ENCODE measurements around the gene CHMP4A.

DNA sequence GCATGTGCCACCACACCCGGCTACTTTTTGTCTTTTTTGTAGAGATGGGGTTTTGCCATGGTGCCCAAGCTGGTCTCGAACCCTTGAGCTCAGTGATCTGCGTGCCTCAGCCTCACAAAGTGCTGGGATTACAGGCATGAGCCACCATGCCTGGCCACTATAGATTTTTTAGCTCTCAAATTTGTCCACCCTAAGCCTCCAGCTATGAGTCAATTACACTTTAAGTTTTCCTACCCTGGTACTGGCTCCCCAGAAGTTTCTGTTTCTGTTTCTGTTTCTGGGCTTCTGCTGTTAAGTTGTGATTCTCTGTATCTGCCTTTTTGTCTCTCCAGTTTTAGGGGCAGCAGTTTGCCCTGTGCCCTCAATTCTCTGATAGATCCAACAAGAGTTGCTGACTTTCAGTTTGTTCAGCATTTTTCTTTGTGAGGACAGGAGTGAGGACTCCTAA is 33.5 kb upstream of the CHMP4A start:
- TF ChIP-seq, protein P1, sequence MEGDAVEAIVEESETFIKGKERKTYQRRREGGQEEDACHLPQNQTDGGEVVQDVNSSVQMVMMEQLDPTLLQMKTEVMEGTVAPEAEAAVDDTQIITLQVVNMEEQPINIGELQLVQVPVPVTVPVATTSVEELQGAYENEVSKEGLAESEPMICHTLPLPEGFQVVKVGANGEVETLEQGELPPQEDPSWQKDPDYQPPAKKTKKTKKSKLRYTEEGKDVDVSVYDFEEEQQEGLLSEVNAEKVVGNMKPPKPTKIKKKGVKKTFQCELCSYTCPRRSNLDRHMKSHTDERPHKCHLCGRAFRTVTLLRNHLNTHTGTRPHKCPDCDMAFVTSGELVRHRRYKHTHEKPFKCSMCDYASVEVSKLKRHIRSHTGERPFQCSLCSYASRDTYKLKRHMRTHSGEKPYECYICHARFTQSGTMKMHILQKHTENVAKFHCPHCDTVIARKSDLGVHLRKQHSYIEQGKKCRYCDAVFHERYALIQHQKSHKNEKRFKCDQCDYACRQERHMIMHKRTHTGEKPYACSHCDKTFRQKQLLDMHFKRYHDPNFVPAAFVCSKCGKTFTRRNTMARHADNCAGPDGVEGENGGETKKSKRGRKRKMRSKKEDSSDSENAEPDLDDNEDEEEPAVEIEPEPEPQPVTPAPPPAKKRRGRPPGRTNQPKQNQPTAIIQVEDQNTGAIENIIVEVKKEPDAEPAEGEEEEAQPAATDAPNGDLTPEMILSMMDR (conservative IDR thresholded peaks at IDR 0.05; ENCODE audit: low read depth, low read length), result no peak
- TF ChIP-seq EZH2 (IDR thresholded peaks at IDR 0.05; ENCODE audit: borderline replicate concordance, low read depth, low read length, poor library complexity, severe bottlenecking), result no peak
